ENCODE results near the gene VPS11.

GRCh38 chr11:119087123-119087522, 19.5 kb downstream of the VPS11 start:
- TF ChIP-seq EP300 (IDR thresholded peaks at IDR 0.05) (no peak), CTCF (IDR thresholded peaks at IDR 0.05) (no peak), POLR2A (IDR thresholded peaks at IDR 0.05) (no peak)
